ENCODE measurements around the gene KEAP1. TPM values are rescaled to one million over a fixed set of nuclear protein-coding genes. Genes with fewer than 3 reads are reported as not detected.

The KEAP1 gene
- total and polyA plus RNA-seq, 2 donors (not counting 3 experiments of a cell fraction or from before 2014, with no cell fraction given) = 81.4 to 91.1 TPM

GRCh38 chr19:10497371-10497770 lies 5.8 kb downstream of the KEAP1 start:
- BruUV-seq (replicated peaks) = no TSS peak
- H3K4me2 ChIP-seq (ENCODE audit: insufficient read depth, low read length) = no peak overlapping the region
- no peak overlapping the region for H3K9ac ChIP-seq (replicated peaks; ENCODE audit: extremely low read depth, insufficient read depth, low read length)
- H3K27ac ChIP-seq (ENCODE audit: insufficient read depth, low read depth, low read length) = no peak overlapping the region
- peaks cover 7% of the 10 kb centered on the region for H3K4me1 ChIP-seq (ENCODE audit: control insufficient read depth, extremely low read depth, insufficient read depth, low read length)
- H3K79me2 ChIP-seq (ENCODE audit: control insufficient read depth, insufficient read depth, low read length) = peaks cover 48% of the 10 kb centered on the region
- no peak for DNase-seq (ENCODE audit: low read depth, low spot score)
- dilution Hi-C loops (cut with MboI; ENCODE audit: extremely low pct_ligation_motif_present, low sequenced_read_pairs) (no loop called here), intact Hi-C loops (cut with micrococcal nuclease) (no loop called here)
- no peaks in the 10 kb centered on the region for H3K9me1 ChIP-seq (replicated peaks; ENCODE audit: control insufficient read depth, extremely low read depth, insufficient read depth, low read length)
- no peak for FAIRE-seq
- CTCF ChIA-PET = interaction anchor here (0.6 to 1.7 kb wide), 2 partner anchors 133 to 202 kb away, joined by 3 to 4 read pairs; no protein-coding TSS in a partner anchor
- no peak overlapping the region for H3K4me3 ChIP-seq (replicated peaks in 1 of 3; ENCODE audit: insufficient read depth in 1 of 3, low read depth in 1 of 3, low read length in 3 of 3)
- no peak overlapping the region for H2AFZ ChIP-seq (ENCODE audit: low read depth, low read length)
- H3K9me3 ChIP-seq (replicated peaks; ENCODE audit: control insufficient read depth, insufficient read depth, low read length) = no peaks in the 10 kb centered on the region
- no peaks in the 10 kb centered on the region for H4K20me1 ChIP-seq (replicated peaks; ENCODE audit: control insufficient read depth, extremely low read depth, insufficient read depth, low read length)
- H3K27me3 ChIP-seq (ENCODE audit: control insufficient read depth in 2 of 2, insufficient read depth in 2 of 2, low read length in 2 of 2) = no peaks in the 10 kb centered on the region
- TF ChIP-seq JUN (IDR thresholded peaks at IDR 0.05; ENCODE audit: borderline replicate concordance, insufficient read depth, insufficient read length, low read depth) (no peak), CTCF (IDR thresholded peaks at IDR 0.05; ENCODE audit: extremely low read depth in 1 of 2, insufficient read depth in 1 of 2, low read depth in 1 of 2, low read length in 2 of 2) (no peak), POLR2A (IDR thresholded peaks at IDR 0.05; ENCODE audit: low read depth, low read length) (no peak), POLR2AphosphoS5 (IDR thresholded peaks at IDR 0.05; ENCODE audit: insufficient read depth, low read depth, low read length) (no peak)
- H3K36me3 ChIP-seq (ENCODE audit: control insufficient read depth in 2 of 2, extremely low read depth in 1 of 2, insufficient read depth in 2 of 2, low read length in 2 of 2) = peaks cover 10 to 12% of the 10 kb centered on the region in 2 experiments
- POLR2A ChIA-PET = no interaction called here

GRCh38 chr19:10491472-10492047 lies 11.6 kb downstream of the KEAP1 start:
- Histone ChIP-seq H3K27me3 (ENCODE audit: control insufficient read depth in 2 of 2, insufficient read depth in 2 of 2, low read length in 2 of 2) (no peaks in the 10 kb centered on the region), H3K36me3 (ENCODE audit: control insufficient read depth in 2 of 2, extremely low read depth in 1 of 2, insufficient read depth in 2 of 2, low read length in 2 of 2) (peaks cover 13 to 17% of the 10 kb centered on the region in 2 experiments), H3K4me1 (ENCODE audit: control insufficient read depth, extremely low read depth, insufficient read depth, low read length) (no peaks in the 10 kb centered on the region), H3K79me2 (ENCODE audit: control insufficient read depth, insufficient read depth, low read length) (peaks cover 20% of the 10 kb centered on the region), H3K9me1 (replicated peaks; ENCODE audit: control insufficient read depth, extremely low read depth, insufficient read depth, low read length) (no peaks in the 10 kb centered on the region), H3K4me3 (replicated peaks in 1 of 3; ENCODE audit: insufficient read depth in 1 of 3, low read depth in 1 of 3, low read length in 3 of 3) (no peak overlapping the region), H4K20me1 (replicated peaks; ENCODE audit: control insufficient read depth, extremely low read depth, insufficient read depth, low read length) (no peaks in the 10 kb centered on the region), H3K9me3 (replicated peaks; ENCODE audit: control insufficient read depth, insufficient read depth, low read length) (no peaks in the 10 kb centered on the region), H2AFZ (ENCODE audit: low read depth, low read length) (no peak overlapping the region), H3K4me2 (ENCODE audit: insufficient read depth, low read length) (no peak overlapping the region), H3K9ac (replicated peaks; ENCODE audit: extremely low read depth, insufficient read depth, low read length) (no peak overlapping the region), H3K27ac (ENCODE audit: insufficient read depth, low read depth, low read length) (no peak overlapping the region)
- intact Hi-C loops (cut with micrococcal nuclease) = no loop called here
- ChIA-PET CTCF (interaction anchor here (1.1 to 1.7 kb wide), 5 partner anchors 8 to 208 kb away, joined by 3 to 4 read pairs (median 4); no protein-coding TSS in a partner anchor), POLR2A (no interaction called here)
- dilution Hi-C loops (cut with MboI; ENCODE audit: extremely low pct_ligation_motif_present, low sequenced_read_pairs) = no loop called here
- FAIRE-seq = no peak
- DNase-seq (ENCODE audit: low read depth, low spot score) = no peak
- no TSS peak for BruUV-seq (replicated peaks)
- no peak for TF ChIP-seq MYC (IDR thresholded peaks at IDR 0.05; ENCODE audit: low read depth, low read length)
- no peak for TF ChIP-seq GATA2 (IDR thresholded peaks at IDR 0.05; ENCODE audit: insufficient read depth, insufficient read length, low read depth, low read length)
- no peak for TF ChIP-seq EZH2 (IDR thresholded peaks at IDR 0.05; ENCODE audit: borderline replicate concordance, low read depth, low read length, severe bottlenecking)
- TF ChIP-seq FOS (IDR thresholded peaks at IDR 0.05; ENCODE audit: borderline replicate concordance, insufficient read depth, low read length) = no peak
- no peak for TF ChIP-seq POLR2A (IDR thresholded peaks at IDR 0.05; ENCODE audit: low read depth, low read length)
- no peak for TF ChIP-seq JUN (IDR thresholded peaks at IDR 0.05; ENCODE audit: borderline replicate concordance, insufficient read depth, insufficient read length, low read depth)
- TF ChIP-seq CTCF (IDR thresholded peaks at IDR 0.05; ENCODE audit: extremely low read depth in 1 of 2, insufficient read depth in 1 of 2, low read depth in 1 of 2, low read length in 2 of 2) = no peak
- no peak for TF ChIP-seq MAX (IDR thresholded peaks at IDR 0.05; ENCODE audit: insufficient read depth, insufficient read length)

Data from endothelial cell of umbilical vein (primary cell).